ENCODE measurements around the gene ZNF841.

DNA sequence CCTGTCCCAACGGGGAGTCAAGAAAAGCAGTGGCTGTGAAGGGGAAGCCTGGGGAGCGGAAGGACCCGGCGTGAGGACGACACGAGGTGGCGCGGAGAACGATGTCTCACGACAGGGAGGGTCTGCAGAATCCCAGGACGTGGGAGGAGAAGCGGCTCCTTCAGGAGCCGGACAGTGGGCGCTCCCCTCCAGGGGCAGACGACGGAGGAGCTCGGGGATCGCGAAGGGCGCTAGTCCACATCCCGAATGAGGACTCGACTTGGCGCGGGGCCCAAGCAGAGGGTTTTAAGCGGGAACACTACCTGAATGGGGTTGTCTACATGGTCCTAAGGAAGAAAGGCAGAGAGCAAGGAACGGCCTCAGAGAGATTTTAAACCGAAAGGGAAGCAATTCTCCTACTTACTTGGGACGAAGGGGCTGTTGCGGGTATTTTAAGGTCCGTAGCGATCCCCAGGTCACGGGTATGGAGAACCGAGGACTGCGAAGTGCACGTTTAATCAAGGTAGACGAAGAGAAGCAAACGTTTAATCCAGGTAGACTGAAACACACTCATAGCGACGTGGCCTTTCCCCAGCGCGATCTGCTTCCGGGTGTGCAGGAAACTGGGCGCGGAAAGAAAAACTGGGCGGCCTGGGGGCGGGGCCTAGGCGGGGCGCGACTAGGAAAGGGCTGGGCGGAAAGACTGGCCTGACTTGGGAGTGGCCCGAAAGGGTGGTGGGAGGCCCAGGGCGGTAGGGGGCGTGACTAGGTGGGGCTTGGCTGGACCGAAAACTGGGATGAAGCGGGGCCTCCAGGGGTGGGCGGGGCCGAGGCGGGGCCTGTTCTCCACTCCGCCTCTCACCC, at the start of gene ZNF841:
- TF ChIP-seq, protein P1, sequence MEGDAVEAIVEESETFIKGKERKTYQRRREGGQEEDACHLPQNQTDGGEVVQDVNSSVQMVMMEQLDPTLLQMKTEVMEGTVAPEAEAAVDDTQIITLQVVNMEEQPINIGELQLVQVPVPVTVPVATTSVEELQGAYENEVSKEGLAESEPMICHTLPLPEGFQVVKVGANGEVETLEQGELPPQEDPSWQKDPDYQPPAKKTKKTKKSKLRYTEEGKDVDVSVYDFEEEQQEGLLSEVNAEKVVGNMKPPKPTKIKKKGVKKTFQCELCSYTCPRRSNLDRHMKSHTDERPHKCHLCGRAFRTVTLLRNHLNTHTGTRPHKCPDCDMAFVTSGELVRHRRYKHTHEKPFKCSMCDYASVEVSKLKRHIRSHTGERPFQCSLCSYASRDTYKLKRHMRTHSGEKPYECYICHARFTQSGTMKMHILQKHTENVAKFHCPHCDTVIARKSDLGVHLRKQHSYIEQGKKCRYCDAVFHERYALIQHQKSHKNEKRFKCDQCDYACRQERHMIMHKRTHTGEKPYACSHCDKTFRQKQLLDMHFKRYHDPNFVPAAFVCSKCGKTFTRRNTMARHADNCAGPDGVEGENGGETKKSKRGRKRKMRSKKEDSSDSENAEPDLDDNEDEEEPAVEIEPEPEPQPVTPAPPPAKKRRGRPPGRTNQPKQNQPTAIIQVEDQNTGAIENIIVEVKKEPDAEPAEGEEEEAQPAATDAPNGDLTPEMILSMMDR (conservative IDR thresholded peaks at IDR 0.05 in 1 of 2, IDR thresholded peaks at IDR 0.05 in 1 of 2; ENCODE audit: extremely low read depth in 1 of 2, insufficient read depth in 1 of 2, low read depth in 1 of 2, low read length in 2 of 2): no peak
- no peak for TF ChIP-seq EZH2 (IDR thresholded peaks at IDR 0.05; ENCODE audit: borderline replicate concordance, low read length)

All from mammary epithelial cell (primary cell).